IMR-90 (cell line): Measurements from ENCODE around the gene CASK. TPM values are rescaled to one million over a fixed set of nuclear protein-coding genes. Genes with fewer than 3 reads are reported as not detected.

Source experiments
- ATAC-seq: fragments of 200-7000 bp; cut with Tn5 transposase; 2 replicates; pipeline ENCODE4 v1.9.1; 2020; ENCODE audit warnings: low read depth, mild to moderate bottlenecking, moderate library complexity
- BruUV-seq: library from RNA; stranded (reverse); fragments of 400-500 nt; replicated peaks from 2 replicates; lab custom pipeline; 2021; lab: Mats Ljungman, UMichigan
- CTCF ChIA-PET: fragments of 300-600 bp; formaldehyde crosslinking; extraction: SDS; loops from one replicate; lab custom pipeline; 2021; ENCODE audit warnings: antibody characterized with exemption; lab: Yijun Ruan, JAX
- POLR2A ChIA-PET: fragments of 300-600 bp; sonication (Branson Sonifier 250); formaldehyde crosslinking; loops from one replicate; lab custom pipeline; 2022; ENCODE audit warnings: antibody characterized with exemption; ENCODE audit not compliant: unreplicated experiment; lab: Charles Lee
- DNase-seq: peaks from one replicate; pipeline ENCODE4 v3.0.0; 2013
- H2AFZ ChIP-seq: replicated peaks from 2 replicates; pipeline ENCODE3; 2013; ENCODE audit warnings: low read length, mild to moderate bottlenecking; ENCODE audit not compliant: poor library complexity
- H2AK5ac ChIP-seq: 2 replicates; pipeline ENCODE4 v1.6.1; 2013; ENCODE audit warnings: low read depth, low read length, inconsistent platforms
- H2AK9ac ChIP-seq: replicated peaks from 2 replicates; pipeline ENCODE3; 2013; ENCODE audit warnings: mild to moderate bottlenecking, low read depth, low read length, moderate library complexity; ENCODE audit not compliant: poor library complexity
- H2BK120ac ChIP-seq: 2 replicates; pipeline ENCODE4 v1.6.1; 2013; ENCODE audit warnings: low read depth, low read length, inconsistent platforms
- H2BK15ac ChIP-seq: 3 replicates; pipeline ENCODE4 v1.6.1; 2013; ENCODE audit warnings: low read depth, low read length, inconsistent platforms
- H2BK20ac ChIP-seq: 2 replicates; pipeline ENCODE4 v1.6.1; 2013; ENCODE audit warnings: low read depth, mild to moderate bottlenecking, inconsistent platforms, low read length, moderate library complexity
- H2BK5ac ChIP-seq: 2 replicates; pipeline ENCODE4 v1.6.1; 2013; ENCODE audit warnings: mild to moderate bottlenecking, low read depth, low read length, inconsistent platforms; ENCODE audit not compliant: poor library complexity, severe bottlenecking
- H3K14ac ChIP-seq: replicated peaks from 2 replicates; pipeline ENCODE4 v1.6.1; 2013; ENCODE audit warnings: low read depth, low read length, inconsistent platforms
- H3K18ac ChIP-seq: 2 replicates; pipeline ENCODE4 v1.6.1; 2013; ENCODE audit warnings: low read depth, low read length, control low read depth
- H3K23ac ChIP-seq: 2 replicates; pipeline ENCODE4 v1.6.1; 2013; ENCODE audit warnings: low read depth, low read length, inconsistent platforms
- H3K27ac ChIP-seq: 2 replicates; pipeline ENCODE4 v1.5.1; 2013; ENCODE audit warnings: mild to moderate bottlenecking, control low read depth, low read length; ENCODE audit not compliant: insufficient read depth
- H3K27me3 ChIP-seq: 2 replicates; pipeline ENCODE4 v1.6.1; 2013; ENCODE audit warnings: low read length; ENCODE audit not compliant: control insufficient read depth, insufficient read depth
- H3K36me3 ChIP-seq: 2 replicates; pipeline ENCODE4 v1.6.1; 2013; ENCODE audit warnings: low read length, mixed read lengths; ENCODE audit not compliant: control insufficient read depth, insufficient read depth
- H3K4ac ChIP-seq: 2 replicates; pipeline ENCODE4 v1.6.1; 2013; ENCODE audit warnings: low read depth, low read length, inconsistent platforms
- H3K4me1 ChIP-seq: 2 replicates; pipeline ENCODE4 v1.6.1; 2013; ENCODE audit warnings: low read length, mixed read lengths; ENCODE audit not compliant: control insufficient read depth, insufficient read depth
- H3K4me2 ChIP-seq: 2 replicates; pipeline ENCODE4 v1.6.1; 2013; ENCODE audit warnings: low read depth, mild to moderate bottlenecking, control low read depth, low read length, moderate library complexity
- H3K4me3 ChIP-seq: 2 replicates; pipeline ENCODE4 v1.5.1; 2013; ENCODE audit warnings: low read depth, mild to moderate bottlenecking, control low read depth, low read length, moderate library complexity; ENCODE audit not compliant: insufficient read depth
- H3K56ac ChIP-seq: 2 replicates; pipeline ENCODE4 v1.6.1; 2013; ENCODE audit warnings: low read length, inconsistent platforms; ENCODE audit not compliant: insufficient read depth; ENCODE audit errors: extremely low read depth
- H3K79me1 ChIP-seq, 2 experiments: 2 replicates each; pipeline ENCODE4 v1.6.1; 2013; ENCODE audit warnings: low read length in 2 of 2, inconsistent platforms in 1 of 2, low read depth in 1 of 2
- H3K9ac ChIP-seq: 2 replicates; pipeline ENCODE4 v1.6.1; 2013; ENCODE audit warnings: low read depth, low read length, control low read depth
- H3K9me1 ChIP-seq: 2 replicates; pipeline ENCODE4 v1.6.1; 2013; ENCODE audit warnings: low read length, inconsistent platforms; ENCODE audit not compliant: insufficient read depth
- H3K9me3 ChIP-seq: 2 replicates; pipeline ENCODE4 v1.6.1; 2013; ENCODE audit warnings: low read length; ENCODE audit not compliant: control insufficient read depth, insufficient read depth
- H4K20me1 ChIP-seq: 2 replicates; pipeline ENCODE4 v1.6.1; 2013; ENCODE audit warnings: low read length, inconsistent platforms; ENCODE audit not compliant: insufficient read depth
- H4K5ac ChIP-seq: 2 replicates; pipeline ENCODE4 v1.6.1; 2013; ENCODE audit warnings: mild to moderate bottlenecking, low read depth, low read length, control low read depth
- H4K8ac ChIP-seq, 2 experiments: 2 replicates each; pipeline ENCODE4 v1.6.1; 2013; ENCODE audit warnings: low read depth in 2 of 2, low read length in 2 of 2, control low read depth in 1 of 2, inconsistent platforms in 1 of 2
- H4K91ac ChIP-seq: 2 replicates; pipeline ENCODE4 v1.6.1; 2013; ENCODE audit warnings: low read depth, low read length, inconsistent platforms; ENCODE audit not compliant: insufficient read depth
- BHLHE40 ChIP-seq: fragments of 150-350 bp; IDR thresholded peaks from 2 replicates; pipeline ENCODE4 v1.6.1; 2016; ENCODE audit warnings: mild to moderate bottlenecking, low read depth, low read length
- CEBPB ChIP-seq: IDR thresholded peaks from 2 replicates; pipeline ENCODE4 v1.6.1; 2012; ENCODE audit warnings: low read depth, low read length, improper control_type of control experiment
- CHD1 ChIP-seq: IDR thresholded peaks from 2 replicates; pipeline ENCODE4 v1.6.1; 2012; ENCODE audit warnings: low read depth, low read length, improper control_type of control experiment
- ELK1 ChIP-seq: fragments of 150-350 bp; IDR thresholded peaks from 2 replicates; pipeline ENCODE4 v1.6.1; 2016; ENCODE audit warnings: low read depth, mild to moderate bottlenecking, low read length, moderate library complexity, borderline replicate concordance
- FOS ChIP-seq: fragments of 150-350 bp; IDR thresholded peaks from 2 replicates; pipeline ENCODE4 v1.6.1; 2016; ENCODE audit warnings: low read depth, low read length
- MAFK ChIP-seq: IDR thresholded peaks from 2 replicates; pipeline ENCODE4 v1.6.1; 2012; ENCODE audit warnings: low read depth, low read length, improper control_type of control experiment
- MAZ ChIP-seq: IDR thresholded peaks from 2 replicates; pipeline ENCODE4 v1.6.1; 2012; ENCODE audit warnings: low read depth, mild to moderate bottlenecking, low read length, improper control_type of control experiment, moderate library complexity, borderline replicate concordance
- MXI1 ChIP-seq: IDR thresholded peaks from 2 replicates; pipeline ENCODE4 v1.6.1; 2012; ENCODE audit warnings: low read depth, mild to moderate bottlenecking, low read length, moderate library complexity, borderline replicate concordance
- NFE2L2 ChIP-seq: fragments of 150-350 bp; IDR thresholded peaks from 2 replicates; pipeline ENCODE4 v1.6.1; 2016; ENCODE audit warnings: low read depth, mild to moderate bottlenecking, low read length
- POLR2A ChIP-seq: IDR thresholded peaks from 2 replicates; pipeline ENCODE4 v1.6.1; 2012; ENCODE audit warnings: mild to moderate bottlenecking, low read depth, low read length
- RAD21 ChIP-seq: IDR thresholded peaks from 2 replicates; pipeline ENCODE4 v1.6.1; 2012; ENCODE audit warnings: low read length, improper control_type of control experiment
- RCOR1 ChIP-seq: IDR thresholded peaks from 2 replicates; pipeline ENCODE4 v1.6.1; 2012; ENCODE audit warnings: mild to moderate bottlenecking, low read length, improper control_type of control experiment; ENCODE audit not compliant: insufficient replicate concordance
- RFX5 ChIP-seq: IDR thresholded peaks from 2 replicates; pipeline ENCODE4 v1.8.0; 2012; ENCODE audit warnings: low read depth, mild to moderate bottlenecking, low read length, moderate library complexity
- SMC3 ChIP-seq: fragments of 150-350 bp; IDR thresholded peaks from 2 replicates; pipeline ENCODE4 v1.6.1; 2016; ENCODE audit warnings: low read depth, mild to moderate bottlenecking, antibody characterized with exemption, low read length, moderate library complexity
- WGBS, 2 experiments: methylation state at CpG; one replicate each; pipeline versions ENCODE4 v1.1.5 to v1.1.7; 2013; ENCODE audit warnings: missing lambda C conversion rate in 2 of 2; ENCODE audit not compliant: insufficient read length in 1 of 2; ENCODE audit errors: extremely low coverage in 2 of 2; 5-methylcytosine and 5-hydroxymethylcytosine counted together
- dilution Hi-C: fragments of 300-500 bp; cut with HindIII; formaldehyde crosslinking; loops from one replicate; pipeline ENCODE4 v1.14.3; 2018; ENCODE audit warnings: low sequenced_read_pairs; ENCODE audit not compliant: unreplicated experiment
- in situ Hi-C: fragments of 300-500 bp; cut with MboI; formaldehyde crosslinking; loops from 3 replicates; pipeline ENCODE4 v1.14.3; 2019; ENCODE audit warnings: low sequenced_read_pairs, inconsistent platforms, mixed read lengths
- intact Hi-C: fragments of 100-400 bp; cut with micrococcal nuclease; formaldehyde crosslinking; loops from 2 replicates; pipeline ENCODE4 v1.10.0; 2022
- polyA plus RNA-seq, 3 experiments: library from polyadenylated mRNA; depleted of rRNA; stranded (reverse); fragments of >200 nt; gene quantifications; 2 replicates each; pipeline ENCODE4 v1.2.3, GENCODE V29; 2012; ENCODE audit warnings: low replicate concordance in 1 of 3
- total RNA-seq: library from RNA; depleted of rRNA; stranded (reverse); fragments of >200 nt; gene quantifications from 2 replicates; pipeline ENCODE4 v1.2.3, GENCODE V29; 2012
- TF ChIP-seq, protein P1 (sequence below): conservative IDR thresholded peaks from 2 replicates; pipeline ENCODE4 v1.5.1; 2012; ENCODE audit warnings: mild to moderate bottlenecking, low read depth, low read length, improper control_type of control experiment
- TF ChIP-seq, protein P2 (sequence below): fragments of 150-350 bp; IDR thresholded peaks from 2 replicates; pipeline ENCODE4 v1.6.1; 2017; ENCODE audit warnings: mild to moderate bottlenecking, antibody characterized with exemption, low read length, low read depth

The CASK gene
- total and polyA plus RNA-seq, 2 of the 4 experiments (the other 2 are of a cell fraction), result 9.4 to 17.7 TPM

- WGBS, 2 experiments, result no CpG with 5 or more reads among the region's 2 CpGs
- H3K18ac ChIP-seq, result no peak overlapping the region
- H3K4me1 ChIP-seq, result peaks cover 3% of the 10 kb centered on the region
- H2BK120ac ChIP-seq, result no peak overlapping the region
- no peaks in the 10 kb centered on the region for H3K9me3 ChIP-seq
- dilution Hi-C loops, result no loop called here
- CTCF ChIA-PET, result interaction anchor here (1.0 to 1.6 kb wide), 5 partner anchors 9 to 21 kb away, joined by 3 to 5 read pairs (median 4); no protein-coding TSS in a partner anchor
- no peak overlapping the region for H3K4ac ChIP-seq
- H3K14ac ChIP-seq, result no peak overlapping the region
- no TSS peak for BruUV-seq
- H3K36me3 ChIP-seq, result no peaks in the 10 kb centered on the region
- no peak overlapping the region for H2BK20ac ChIP-seq
- peaks cover 4% of the 10 kb centered on the region; the same call in 1 of the 2 replicates for H3K9me1 ChIP-seq
- in situ Hi-C loops, result loop anchor here (10.0 to 25.0 kb wide), 2 partner anchors 956 to 1783 kb away; no protein-coding TSS in a partner anchor
- H3K79me1 ChIP-seq, result no peaks in the 10 kb centered on the region
- no peak overlapping the region for H4K8ac ChIP-seq
- DNase-seq (peak; percentile 56), ATAC-seq (peak; percentile 56)
- H3K23ac ChIP-seq, result no peak overlapping the region
- H3K4me3 ChIP-seq, result no peak overlapping the region
- H3K4me2 ChIP-seq, result no peak overlapping the region
- no peak overlapping the region for H2BK5ac ChIP-seq
- no peaks in the 10 kb centered on the region; the same call in 1 of the 2 replicates for H4K20me1 ChIP-seq
- H2AK9ac ChIP-seq, result no peak overlapping the region
- no peaks in the 10 kb centered on the region for H3K27me3 ChIP-seq
- no peak overlapping the region for H4K91ac ChIP-seq
- H3K27ac ChIP-seq, result no peak overlapping the region
- intact Hi-C loops, result loop anchor here (1.0 kb wide), 1 partner anchor 1777 kb away; no protein-coding TSS in a partner anchor
- H3K9ac ChIP-seq, result no peak overlapping the region
- POLR2A ChIA-PET, result no interaction called here
- no peak overlapping the region for H3K56ac ChIP-seq
- no peak overlapping the region for H4K5ac ChIP-seq
- H2AFZ ChIP-seq, result no peak overlapping the region
- TF ChIP-seq RCOR1, result no peak
- TF ChIP-seq BHLHE40, result no peak
- TF ChIP-seq, protein P1, sequence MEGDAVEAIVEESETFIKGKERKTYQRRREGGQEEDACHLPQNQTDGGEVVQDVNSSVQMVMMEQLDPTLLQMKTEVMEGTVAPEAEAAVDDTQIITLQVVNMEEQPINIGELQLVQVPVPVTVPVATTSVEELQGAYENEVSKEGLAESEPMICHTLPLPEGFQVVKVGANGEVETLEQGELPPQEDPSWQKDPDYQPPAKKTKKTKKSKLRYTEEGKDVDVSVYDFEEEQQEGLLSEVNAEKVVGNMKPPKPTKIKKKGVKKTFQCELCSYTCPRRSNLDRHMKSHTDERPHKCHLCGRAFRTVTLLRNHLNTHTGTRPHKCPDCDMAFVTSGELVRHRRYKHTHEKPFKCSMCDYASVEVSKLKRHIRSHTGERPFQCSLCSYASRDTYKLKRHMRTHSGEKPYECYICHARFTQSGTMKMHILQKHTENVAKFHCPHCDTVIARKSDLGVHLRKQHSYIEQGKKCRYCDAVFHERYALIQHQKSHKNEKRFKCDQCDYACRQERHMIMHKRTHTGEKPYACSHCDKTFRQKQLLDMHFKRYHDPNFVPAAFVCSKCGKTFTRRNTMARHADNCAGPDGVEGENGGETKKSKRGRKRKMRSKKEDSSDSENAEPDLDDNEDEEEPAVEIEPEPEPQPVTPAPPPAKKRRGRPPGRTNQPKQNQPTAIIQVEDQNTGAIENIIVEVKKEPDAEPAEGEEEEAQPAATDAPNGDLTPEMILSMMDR, result peak; percentile 69
- TF ChIP-seq CEBPB, result no peak
- TF ChIP-seq MXI1, result no peak
- no peak for TF ChIP-seq MAFK
- TF ChIP-seq RFX5, result no peak
- no peak for TF ChIP-seq MAZ
- no peak for TF ChIP-seq NFE2L2
- peak; percentile 38; the same call in 1 of the 2 replicates for TF ChIP-seq SMC3
- TF ChIP-seq FOS, result no peak
- peak; percentile 79 for TF ChIP-seq RAD21
- TF ChIP-seq, protein P2, sequence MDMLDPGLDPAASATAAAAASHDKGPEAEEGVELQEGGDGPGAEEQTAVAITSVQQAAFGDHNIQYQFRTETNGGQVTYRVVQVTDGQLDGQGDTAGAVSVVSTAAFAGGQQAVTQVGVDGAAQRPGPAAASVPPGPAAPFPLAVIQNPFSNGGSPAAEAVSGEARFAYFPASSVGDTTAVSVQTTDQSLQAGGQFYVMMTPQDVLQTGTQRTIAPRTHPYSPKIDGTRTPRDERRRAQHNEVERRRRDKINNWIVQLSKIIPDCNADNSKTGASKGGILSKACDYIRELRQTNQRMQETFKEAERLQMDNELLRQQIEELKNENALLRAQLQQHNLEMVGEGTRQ, result no peak
- TF ChIP-seq CHD1, result no peak
- TF ChIP-seq ELK1, result no peak
- 0 out of 2 replicates have a peak, but pooled peaks have one; percentile 23 for TF ChIP-seq POLR2A
- no peak overlapping the region for H2AK5ac ChIP-seq
- no peak overlapping the region for H2BK15ac ChIP-seq
Measured at GRCh38 chrX:41781500-41781899, 141.9 kb downstream of the CASK start.
